GM21381 (cell line): ENCODE measurements around the gene CACNA1C.

ENCODE experiments used
- ATAC-seq: cut with Tn5 transposase; IDR thresholded peaks from one replicate; pipeline ENCODE4 v1.9.1; 2021; ENCODE audit warnings: mild to moderate bottlenecking, moderate library complexity; ENCODE audit not compliant: unreplicated experiment

Gene CACNA1C

DNA sequence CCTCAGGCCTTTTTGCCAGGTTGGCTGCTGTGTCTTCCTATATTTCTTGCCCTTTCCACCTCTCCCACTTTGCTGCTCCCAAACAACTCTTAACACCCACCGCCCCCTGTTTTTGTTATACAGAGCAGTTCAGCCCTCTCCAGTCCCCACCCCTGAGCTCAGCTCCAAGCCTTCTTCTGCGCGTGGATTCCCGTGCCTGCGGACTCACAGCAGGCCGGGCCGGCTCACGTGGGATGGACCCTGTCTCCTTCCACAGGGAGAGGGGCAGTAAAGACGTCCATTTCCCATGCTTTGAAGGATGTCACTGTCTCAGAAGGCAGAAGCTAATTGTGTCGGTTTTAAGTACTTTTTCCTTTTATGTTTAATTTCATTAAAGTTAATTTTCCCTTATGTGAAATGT lies 139.4 kb downstream of the CACNA1C start:
- ATAC-seq = no peak

DNA sequence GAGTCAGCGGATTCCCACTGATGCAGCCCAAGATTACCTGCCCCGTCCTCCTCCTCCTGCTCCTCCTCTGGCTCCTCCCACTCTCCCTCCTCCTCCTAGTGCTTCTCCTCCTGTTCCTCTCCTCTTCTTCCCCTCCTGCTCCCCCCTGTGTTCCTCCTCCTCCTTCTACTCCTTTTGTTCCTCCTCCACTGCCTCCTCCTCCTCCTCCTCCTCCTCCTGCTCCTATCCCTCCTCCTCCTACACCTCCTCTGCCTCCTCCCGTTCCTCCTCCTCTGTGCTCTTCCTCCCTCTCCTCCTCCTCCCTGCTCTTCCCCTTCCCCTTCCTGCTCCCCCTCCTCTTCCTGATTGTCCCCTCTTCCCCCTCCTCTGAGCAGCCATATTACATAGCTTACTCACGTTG lies 141.3 kb downstream of the CACNA1C start:
- ATAC-seq = no peak

DNA sequence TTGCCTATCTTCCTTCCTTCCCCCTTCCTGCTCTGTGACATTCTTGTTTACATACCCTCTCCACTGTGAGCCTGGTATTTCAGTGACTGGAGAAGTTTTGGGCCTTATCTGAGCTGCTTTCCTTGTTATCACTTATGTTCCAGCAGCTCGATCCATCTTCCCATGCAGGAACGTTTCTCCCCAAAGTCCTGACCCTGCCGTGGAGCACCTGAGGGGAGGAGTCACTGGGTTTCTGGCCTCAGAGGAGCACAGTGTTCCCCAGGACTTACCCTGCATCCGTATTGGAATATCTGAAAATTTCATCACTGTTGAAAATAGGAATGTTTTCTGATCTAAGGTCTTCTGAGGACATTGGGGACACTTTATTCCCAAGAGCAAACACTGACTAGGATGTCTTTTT lies 141.8 kb downstream of the CACNA1C start:
- no peak for ATAC-seq

DNA sequence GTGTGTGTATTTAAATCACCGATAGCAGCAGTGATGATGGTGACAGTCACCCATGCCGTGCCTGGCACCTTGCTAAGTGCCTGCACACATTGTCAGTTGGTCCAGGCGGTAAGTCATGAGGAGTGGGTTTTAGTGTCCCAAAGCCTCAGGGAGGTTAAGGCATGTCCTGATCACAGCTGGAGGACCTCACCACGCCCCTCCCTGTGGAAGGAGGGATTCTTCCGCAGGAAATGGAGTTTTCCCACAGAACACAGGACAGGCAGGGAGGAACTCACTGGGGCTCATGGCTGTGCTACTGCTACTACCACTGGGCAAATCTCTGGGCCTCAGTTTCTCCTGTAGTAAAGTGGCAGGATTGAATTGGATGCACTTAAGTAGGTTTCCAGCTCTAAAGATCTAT lies 142.3 kb downstream of the CACNA1C start:
- ATAC-seq = no peak

DNA sequence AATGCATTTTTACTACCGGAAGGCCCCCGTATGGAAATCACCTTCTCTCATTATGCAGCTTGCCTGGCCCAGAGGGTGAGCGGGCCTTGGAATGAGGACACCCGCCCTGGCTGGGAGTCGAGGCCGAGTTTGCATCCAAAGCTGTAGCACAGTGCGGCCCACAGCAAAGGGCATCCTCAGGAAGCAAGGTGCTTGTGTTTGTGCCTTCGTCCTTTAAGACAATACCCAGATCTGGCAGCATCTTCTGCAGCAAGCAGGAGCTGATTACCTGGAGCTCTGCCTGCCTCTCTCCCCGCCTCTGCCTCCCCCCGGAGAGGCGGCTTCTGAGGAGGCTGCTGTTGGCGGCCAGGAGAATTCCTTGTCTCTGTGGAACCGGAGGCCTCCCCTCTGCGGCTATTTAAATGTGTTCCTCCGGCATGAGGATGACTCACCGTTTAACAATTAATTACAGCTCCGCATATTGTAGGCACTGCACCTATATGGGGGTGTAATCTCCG lies 145.3 kb downstream of the CACNA1C start:
- ATAC-seq = no peak

DNA sequence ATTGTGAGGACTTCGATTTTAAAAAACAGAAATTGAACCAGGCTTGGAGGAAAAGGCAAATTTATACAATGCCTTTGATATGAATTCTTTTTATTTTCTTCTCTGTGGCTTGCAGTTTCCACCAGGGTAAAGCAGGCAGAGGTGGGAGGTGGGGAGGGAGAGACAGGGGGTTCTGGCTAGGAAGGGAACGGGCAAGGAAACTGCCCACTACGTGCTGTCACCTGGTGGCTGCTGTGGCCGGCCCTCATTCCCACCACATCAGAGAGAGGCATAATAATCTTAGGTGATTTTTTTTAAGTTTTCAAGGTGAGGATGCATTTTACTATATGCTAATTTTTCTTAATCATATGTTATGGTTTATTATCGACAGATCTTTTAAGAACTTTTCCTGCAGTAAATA lies 145.8 kb downstream of the CACNA1C start:
- no peak for ATAC-seq

DNA sequence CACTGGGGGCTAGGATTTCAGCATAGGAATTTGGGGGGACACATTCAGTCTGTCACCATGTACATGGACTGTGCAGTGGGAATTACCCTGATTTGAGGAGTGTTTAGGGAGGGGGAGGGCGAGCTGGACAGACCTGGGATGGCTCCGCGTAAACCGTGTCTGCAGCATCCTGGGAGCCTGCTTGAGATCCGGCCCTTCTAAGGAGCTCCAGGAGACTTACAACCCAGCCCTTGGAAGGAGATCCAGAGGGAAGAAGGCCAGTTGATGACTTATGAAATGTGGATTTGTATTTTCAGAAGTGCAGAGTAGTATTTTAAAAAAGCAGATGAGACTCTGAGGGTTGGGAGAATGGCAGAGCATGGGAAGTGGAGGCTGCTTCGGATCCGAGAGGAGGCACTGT lies 153.2 kb downstream of the CACNA1C start:
- no peak for ATAC-seq

DNA sequence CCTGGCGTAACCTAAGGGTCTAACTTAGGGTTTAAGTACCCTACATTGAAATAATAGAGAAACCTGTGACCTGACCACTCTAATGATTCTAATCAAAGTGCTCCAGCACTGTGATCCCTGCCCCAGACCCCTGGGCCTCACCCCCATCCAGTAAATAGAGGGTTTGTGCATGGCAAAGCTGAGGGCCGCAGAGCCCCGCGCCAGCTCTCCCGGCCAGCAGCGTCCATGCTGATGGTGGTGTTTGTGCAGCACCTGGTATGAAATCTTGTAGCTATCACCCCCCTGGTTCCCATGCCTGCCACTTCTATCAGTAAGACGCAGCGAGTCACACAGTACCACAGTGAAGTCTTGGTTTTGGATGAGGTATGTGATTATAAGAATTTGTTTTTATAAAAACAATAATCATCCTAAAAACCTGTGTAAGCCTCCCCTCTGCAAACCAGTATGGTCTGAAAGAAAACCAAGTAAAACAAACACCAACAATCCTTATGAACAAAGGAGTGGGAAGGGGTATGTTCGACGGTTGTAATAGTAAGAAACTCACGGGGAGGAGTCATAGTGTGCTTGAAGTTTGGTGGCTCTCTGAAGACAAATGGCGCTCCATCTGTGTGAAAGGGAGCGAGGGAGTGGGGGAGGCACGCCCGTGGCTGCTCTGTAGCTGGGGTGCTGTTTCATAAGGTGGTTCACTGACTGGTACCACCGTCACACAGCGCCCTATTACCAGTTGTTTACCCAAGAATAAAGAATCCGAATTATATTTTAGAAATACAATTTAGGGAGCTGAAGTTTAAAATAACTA lies 156.2 kb downstream of the CACNA1C start:
- ATAC-seq = no peak

DNA sequence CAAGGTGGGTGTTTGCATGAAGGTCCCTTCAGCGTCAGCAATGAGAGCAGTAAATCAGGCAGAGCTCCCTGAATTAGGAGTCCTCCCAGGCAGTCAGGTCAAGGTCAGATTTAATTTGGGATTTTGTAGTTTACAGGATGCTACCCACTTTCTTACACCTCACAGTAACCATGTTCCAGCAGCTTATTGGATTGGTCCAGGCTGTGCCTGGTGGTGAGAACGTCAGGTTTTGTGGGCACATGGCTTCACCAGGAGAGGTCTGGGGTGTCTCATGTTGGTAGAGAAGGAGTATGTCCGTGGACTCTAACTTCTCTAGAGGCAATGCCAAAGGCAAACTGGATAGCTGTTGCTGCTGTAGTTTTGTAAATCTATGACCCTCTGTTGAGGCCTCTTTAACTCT lies 158.3 kb downstream of the CACNA1C start:
- ATAC-seq = no peak

DNA sequence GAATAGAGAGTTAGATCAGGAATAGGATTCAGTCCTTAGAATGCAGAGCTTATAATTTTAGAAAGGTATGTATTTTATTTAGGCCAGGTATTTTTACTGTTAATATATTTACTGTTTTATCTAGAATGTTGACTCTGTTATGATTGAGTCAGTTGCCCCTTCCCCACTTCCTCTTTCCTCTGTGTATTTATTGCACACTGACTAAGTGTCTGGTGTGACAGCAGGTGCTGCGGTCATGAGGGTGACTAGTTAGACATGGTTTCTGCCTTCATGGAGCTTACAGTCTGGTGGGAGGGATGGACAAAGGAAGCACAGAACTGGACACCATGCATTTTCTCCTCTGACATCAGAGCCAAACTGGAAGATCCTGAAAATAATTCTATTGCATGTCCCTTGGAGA lies 159.8 kb downstream of the CACNA1C start:
- ATAC-seq = no peak

DNA sequence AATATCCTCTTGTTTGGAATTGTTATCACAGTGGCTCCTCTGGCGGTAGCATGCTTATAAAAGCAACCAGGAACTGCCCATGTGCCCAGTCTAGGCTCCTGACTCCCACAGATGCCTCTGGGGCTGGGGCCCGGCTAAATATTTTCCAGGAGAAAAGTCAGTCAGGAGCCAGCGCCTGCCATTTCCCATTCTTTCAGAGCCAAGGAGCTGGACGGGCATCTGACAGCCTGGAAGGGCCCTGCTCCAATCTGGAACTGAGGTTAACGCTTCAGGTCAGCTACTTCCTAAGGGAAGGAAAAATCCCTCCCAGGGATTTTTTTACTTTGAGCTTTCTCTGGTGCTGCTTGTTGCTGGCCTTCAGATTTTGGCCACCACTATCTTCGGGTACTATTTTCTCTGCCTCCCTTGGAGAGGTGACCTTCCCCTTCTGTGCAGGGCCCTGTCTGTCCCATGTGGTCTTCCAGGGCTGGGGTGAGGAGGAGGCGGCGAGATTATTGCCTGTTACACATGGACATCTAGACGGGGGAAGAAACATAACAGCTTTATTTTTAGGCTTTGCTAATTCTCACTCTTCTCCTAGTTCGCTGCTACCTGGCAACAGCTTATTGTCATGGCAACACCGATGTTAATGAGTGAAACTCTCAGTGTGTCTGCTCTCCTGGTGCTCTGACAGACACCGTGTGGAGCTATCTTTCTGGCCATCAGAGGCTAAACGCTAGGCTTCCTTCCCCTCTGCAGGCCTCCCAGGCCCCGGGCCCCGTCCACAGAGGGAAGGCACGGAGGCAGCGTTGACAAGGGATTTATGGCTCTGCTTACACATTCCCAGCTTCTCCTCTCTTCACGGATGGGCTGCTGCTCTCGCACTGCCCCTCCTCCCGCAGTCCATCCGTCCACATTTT lies 160.4 kb downstream of the CACNA1C start:
- ATAC-seq = no peak

DNA sequence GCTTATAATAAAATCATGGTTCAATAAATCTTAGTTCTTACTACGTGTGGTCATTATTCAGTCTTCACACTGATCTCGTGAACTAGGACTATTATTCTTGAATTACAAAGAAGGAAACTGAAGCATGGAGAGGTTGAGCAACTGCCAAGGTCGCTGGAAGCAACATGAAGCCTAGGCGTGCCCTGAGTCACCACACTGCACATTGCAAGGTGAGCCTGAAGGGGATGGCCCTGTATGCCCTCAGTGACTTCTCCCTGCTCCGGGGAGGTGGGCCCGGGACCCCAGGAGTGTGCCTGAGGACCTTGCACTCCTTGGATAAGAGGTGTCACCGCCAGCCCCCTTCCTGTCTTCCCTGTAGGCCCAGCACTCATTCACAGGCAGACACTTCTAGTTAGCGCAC lies 161.6 kb downstream of the CACNA1C start:
- ATAC-seq = no peak

DNA sequence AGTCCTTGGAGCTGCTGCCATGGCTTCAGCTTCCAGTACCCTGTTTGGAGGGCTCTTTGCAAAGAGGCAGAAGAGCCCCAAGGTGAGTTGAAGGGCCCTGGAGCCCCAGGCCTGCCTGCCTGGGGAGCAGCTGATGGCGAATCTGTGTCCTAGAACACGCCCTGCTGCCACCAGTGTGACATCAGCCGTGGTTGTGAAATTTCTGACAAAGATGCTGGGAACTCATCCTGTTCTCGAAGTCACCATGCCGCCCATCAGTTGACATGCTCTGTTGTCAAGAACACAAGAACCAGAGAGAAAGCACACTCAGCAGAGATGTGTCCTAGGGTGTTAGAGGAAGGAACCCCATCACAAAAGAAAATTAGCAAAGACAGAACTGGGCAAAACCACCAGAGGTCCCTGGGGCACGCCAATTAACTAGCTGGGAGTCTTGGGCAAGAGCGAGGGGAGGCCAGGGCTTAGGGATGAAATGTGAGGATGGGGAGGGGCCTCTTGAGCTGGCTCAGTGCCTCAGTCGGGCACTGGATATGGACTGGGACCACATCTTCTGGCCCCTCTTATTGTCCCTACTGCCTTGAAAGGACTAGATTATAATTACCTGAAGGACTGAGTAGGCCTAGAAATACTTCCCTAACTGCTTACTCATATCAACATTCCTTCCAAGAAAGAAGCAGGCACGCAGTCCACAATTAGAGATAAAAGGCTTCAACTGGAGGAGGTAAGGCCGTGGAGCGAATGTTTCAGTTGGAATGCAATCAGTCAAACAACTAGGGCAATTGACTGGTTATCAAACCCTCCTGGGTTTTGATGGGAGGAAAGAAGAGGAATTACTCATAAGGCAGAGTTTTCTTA lies 163.1 kb downstream of the CACNA1C start:
- no peak for ATAC-seq

DNA sequence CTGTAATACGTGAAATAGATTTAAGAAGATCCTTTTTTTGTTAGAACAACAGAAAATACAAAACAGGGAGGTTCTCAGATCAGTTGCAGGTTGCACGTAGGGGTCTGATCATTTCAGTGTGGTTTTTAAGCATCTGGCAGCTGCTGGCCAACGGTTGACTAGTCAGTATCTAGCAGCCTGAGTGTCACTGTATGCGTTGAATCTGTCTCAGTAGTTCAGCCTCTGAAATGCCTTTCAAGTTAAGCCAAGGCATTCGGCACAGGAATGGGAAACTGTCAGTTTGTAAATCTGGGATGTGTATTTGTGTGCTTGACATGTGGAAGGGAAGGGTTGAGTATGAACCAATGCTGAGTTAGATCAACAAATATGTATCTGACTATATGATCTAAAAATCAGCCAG lies 165.9 kb downstream of the CACNA1C start:
- no peak for ATAC-seq

DNA sequence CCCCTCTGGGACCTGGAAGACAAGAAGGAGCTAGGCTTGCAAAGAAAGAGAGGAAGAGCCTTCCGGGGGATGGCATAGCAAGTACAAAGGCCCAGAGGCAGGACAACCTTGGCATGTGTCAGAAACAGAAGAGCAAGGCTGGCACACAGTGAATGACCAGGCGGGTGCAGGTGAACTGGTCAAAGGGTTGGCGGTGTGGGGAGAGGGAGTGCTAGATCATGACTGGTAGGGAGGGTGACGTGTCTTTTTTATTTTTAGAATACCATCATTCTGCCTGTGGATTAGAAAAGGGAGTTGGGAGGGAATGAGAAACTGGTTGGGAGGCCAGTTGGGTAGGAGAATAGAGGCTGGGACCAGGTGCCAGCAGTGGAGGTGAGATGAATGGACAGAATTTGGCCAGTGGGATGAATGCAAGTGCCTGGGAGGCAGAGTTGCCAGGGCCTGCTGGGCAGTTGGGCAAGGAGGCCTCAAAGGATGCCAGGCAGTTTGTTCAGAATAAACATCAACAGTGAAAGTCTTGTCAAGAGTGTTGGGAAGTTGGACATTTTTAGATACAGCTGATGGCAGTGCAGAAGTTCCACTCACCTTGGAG lies 168.3 kb downstream of the CACNA1C start:
- no peak for ATAC-seq

DNA sequence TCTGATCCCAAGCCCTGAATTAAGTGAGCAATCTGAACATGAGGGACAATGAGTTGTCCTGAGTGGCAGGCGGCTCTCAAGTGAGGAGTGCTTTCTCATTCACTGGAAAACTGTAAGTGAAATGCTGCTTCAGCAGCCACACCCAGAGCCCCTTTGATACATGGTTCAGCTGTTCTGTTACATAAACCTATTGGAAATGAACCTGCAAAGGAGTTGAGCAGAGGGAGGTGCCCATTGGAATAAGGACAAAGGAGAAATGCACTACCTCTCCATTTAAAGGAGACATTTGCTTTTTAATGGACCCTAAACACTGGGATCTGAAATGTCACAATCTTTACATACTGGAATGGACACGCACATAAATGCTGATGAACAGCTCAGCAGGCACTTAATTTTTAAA lies 169.9 kb downstream of the CACNA1C start:
- ATAC-seq = no peak

DNA sequence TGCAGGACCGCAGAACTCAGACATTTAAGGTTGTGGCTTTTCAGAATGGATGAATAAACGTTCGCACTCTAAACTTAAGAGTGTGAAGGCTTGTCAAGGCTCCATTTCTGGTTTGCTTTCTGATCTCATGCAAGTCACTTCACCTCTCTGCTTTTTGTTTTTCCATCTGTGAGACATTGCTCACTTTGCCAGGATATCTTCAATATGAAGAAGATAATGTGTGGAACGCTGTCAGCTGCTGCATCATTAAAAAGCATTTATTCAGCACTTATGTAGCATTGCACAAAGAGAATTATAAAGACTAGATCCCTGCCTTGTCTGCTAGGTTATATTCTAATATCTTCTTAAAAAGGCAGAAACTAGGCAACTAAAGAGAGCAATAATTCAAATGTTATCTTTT lies 172.2 kb downstream of the CACNA1C start:
- no peak for ATAC-seq

DNA sequence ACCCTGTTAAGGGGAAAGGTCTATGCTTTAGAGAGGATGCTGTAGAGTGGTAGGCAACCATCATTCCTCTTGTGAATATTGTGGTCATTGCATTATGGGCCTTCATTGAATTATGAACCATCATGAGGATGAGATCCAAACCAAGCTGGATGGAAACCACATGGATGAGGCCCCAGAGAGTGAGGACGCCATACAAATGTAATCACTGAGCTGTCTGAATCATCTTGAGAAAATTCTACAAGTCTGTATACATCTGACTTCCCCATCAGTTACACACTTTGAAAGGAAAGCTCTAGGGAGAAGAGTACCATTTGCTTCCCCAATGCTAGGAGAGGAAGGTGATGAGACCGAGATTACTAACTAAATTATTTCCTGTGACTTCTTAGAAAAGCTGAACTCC lies 172.9 kb downstream of the CACNA1C start:
- ATAC-seq = no peak

DNA sequence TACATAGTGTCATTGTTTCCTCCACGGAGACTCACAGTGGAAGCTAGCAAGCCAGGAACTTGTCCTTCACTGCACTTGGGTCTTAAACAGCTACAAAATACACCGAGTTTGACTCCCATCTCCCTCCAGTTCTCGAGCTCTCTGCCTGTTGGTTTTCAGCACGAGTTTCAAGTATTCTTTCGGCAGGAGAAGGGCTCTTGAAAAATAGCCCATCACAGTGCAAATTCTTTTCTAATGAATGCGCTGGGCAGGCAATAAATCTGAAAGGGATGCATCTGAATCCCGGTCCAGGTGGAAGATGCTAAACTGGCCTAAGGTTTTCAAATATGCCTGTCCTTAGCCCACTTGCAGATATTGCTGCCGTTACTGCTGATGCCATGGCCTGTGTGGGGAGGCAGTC lies 173.9 kb downstream of the CACNA1C start:
- no peak for ATAC-seq

DNA sequence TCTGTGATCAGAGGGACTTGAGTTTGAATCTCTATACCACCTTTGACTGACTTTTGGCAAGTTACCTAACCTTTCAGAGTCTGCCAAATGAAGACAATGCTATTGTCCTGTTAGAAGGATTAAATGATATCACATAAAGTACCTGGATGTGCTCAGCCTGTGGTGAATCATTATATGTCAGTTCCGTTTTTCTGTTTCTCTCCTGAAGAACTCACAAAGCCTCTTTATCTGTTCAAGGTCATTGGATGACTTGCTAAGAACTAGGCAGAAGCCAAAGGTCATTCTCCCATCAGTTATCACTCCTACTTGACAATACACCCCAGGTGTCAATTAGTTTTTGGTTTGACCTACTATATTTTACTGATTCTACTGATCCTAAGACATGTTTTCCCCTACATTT lies 174.6 kb downstream of the CACNA1C start:
- ATAC-seq = no peak

DNA sequence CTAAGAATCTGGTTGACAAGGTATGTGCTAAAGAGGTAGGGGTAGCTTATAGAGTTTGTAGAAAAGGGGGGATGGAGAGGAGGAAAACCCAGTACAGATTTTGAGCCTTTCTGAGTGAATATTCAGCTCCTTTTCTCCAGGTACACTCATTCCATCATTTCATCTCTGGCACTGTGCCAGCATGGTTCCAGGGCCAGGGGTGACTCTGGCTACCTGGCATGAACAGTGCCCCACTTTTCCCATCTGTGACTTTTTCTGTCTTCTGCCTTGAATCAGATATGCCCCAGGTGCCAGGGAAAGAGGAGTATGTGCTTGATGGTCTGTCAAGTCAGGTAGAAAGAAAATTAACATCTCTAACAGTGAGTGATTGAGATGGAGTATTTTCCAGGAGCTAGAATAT lies 175.7 kb downstream of the CACNA1C start:
- ATAC-seq = no peak
